AG10803 (cell line): ENCODE results near the gene CPEB1.
A peak's percentile ranks its signal among the peaks of the same experiment; 100 is the strongest.

Experiments
- DNase-seq: peaks from one replicate; pipeline ENCODE4 v3.0.0; 2010; ENCODE audit warnings: low read depth
- H3K4me3 ChIP-seq: 2 replicates; pipeline ENCODE4 v1.5.1; 2011; ENCODE audit warnings: mild to moderate bottlenecking, low read length, control low read depth
- CTCF ChIP-seq: conservative IDR thresholded peaks from 2 replicates; pipeline ENCODE4 v1.5.1; 2011; ENCODE audit warnings: mild to moderate bottlenecking, low read length, control low read depth, inconsistent platforms

CPEB1 gene

GRCh38 chr15:82540055-82540983 lies 106.8 kb downstream of the CPEB1 start, which contains the start of gene RPS17:
Gene RPS17, minus strand, starts transcription at chr15:82540457. Its CDS starts 29 bp downstream, at chr15:82540428.
- TF ChIP-seq CTCF = peak; percentile 75
- peak within 1 kb of the TSS; percentile 99 for H3K4me3 ChIP-seq
- DNase-seq = peak; percentile 95

- DNase-seq = no peak
- peak overlapping the region; percentile 99 for H3K4me3 ChIP-seq
- TF ChIP-seq CTCF = no peak
Observed at GRCh38 chr15:82539691-82540054, 107.5 kb downstream of the CPEB1 start.

- DNase-seq = no peak
Observed at GRCh38 chr15:82538961-82539690, 108.0 kb downstream of the CPEB1 start.

GRCh38 chr15:82537351-82537908 lies 109.7 kb downstream of the CPEB1 start:
- no peak for DNase-seq
- no peak overlapping the region for H3K4me3 ChIP-seq
- no peak for TF ChIP-seq CTCF

More at GRCh38 chr15:82538961-82539690, 108.0 kb downstream of the CPEB1 start:
- H3K4me3 ChIP-seq = peak overlapping the region; percentile 99
- no peak for TF ChIP-seq CTCF

- no peak for DNase-seq
- no peak overlapping the region for H3K4me3 ChIP-seq
- no peak for TF ChIP-seq CTCF
Observed at GRCh38 chr15:82536409-82537350, 110.5 kb downstream of the CPEB1 start.
